Measurements from ENCODE around the gene PRKCH.

PRKCH gene

DNA sequence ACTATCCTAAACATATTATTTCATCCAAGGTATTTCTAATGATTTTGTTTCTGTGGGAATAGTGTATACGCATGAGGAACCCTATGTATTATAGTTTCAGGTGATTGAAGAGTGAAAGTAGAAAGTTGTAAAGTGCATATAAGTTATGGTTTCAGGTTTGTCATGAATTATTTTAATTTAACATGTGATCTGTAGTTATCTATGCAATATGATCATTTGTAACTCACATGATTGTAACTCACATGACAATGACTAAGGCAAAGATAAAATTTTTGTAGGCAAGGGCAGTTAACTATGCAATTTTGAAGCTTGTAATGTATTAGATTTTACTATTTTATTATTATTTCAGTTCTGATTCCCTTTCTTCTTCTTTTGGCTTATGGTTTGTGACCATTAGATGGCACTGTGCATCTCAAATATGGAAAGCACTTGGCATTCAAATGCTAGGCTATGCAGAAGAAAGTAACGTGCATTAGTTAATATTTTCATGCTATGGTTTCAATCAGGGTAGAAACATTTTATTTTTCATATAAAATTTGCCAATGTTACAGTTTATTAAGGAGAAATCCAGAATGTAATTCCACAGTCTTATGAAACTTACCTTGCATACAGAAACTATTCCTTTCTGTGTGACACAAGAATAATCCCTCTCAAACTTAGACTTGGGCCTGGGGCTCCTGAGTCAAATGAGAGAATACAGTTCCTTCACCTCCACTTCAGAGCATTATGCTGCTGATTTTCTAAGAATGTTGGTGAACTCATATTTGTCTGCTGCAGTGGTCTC, 24.5 kb upstream of the PRKCH start:
- Histone ChIP-seq H3K4me3 (replicated peaks; ENCODE audit: insufficient read depth, low read length) (no peak overlapping the region), H3K27me3 (ENCODE audit: insufficient read depth, poor library complexity, severe bottlenecking) (peaks cover 3% of the 10 kb centered on the region), H3K27ac (replicated peaks) (no peak overlapping the region)
- TF ChIP-seq, protein P1, sequence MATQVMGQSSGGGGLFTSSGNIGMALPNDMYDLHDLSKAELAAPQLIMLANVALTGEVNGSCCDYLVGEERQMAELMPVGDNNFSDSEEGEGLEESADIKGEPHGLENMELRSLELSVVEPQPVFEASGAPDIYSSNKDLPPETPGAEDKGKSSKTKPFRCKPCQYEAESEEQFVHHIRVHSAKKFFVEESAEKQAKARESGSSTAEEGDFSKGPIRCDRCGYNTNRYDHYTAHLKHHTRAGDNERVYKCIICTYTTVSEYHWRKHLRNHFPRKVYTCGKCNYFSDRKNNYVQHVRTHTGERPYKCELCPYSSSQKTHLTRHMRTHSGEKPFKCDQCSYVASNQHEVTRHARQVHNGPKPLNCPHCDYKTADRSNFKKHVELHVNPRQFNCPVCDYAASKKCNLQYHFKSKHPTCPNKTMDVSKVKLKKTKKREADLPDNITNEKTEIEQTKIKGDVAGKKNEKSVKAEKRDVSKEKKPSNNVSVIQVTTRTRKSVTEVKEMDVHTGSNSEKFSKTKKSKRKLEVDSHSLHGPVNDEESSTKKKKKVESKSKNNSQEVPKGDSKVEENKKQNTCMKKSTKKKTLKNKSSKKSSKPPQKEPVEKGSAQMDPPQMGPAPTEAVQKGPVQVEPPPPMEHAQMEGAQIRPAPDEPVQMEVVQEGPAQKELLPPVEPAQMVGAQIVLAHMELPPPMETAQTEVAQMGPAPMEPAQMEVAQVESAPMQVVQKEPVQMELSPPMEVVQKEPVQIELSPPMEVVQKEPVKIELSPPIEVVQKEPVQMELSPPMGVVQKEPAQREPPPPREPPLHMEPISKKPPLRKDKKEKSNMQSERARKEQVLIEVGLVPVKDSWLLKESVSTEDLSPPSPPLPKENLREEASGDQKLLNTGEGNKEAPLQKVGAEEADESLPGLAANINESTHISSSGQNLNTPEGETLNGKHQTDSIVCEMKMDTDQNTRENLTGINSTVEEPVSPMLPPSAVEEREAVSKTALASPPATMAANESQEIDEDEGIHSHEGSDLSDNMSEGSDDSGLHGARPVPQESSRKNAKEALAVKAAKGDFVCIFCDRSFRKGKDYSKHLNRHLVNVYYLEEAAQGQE (IDR thresholded peaks at IDR 0.05; ENCODE audit: insufficient replicate concordance, low read depth) = no peak
- TF ChIP-seq, protein P2, sequence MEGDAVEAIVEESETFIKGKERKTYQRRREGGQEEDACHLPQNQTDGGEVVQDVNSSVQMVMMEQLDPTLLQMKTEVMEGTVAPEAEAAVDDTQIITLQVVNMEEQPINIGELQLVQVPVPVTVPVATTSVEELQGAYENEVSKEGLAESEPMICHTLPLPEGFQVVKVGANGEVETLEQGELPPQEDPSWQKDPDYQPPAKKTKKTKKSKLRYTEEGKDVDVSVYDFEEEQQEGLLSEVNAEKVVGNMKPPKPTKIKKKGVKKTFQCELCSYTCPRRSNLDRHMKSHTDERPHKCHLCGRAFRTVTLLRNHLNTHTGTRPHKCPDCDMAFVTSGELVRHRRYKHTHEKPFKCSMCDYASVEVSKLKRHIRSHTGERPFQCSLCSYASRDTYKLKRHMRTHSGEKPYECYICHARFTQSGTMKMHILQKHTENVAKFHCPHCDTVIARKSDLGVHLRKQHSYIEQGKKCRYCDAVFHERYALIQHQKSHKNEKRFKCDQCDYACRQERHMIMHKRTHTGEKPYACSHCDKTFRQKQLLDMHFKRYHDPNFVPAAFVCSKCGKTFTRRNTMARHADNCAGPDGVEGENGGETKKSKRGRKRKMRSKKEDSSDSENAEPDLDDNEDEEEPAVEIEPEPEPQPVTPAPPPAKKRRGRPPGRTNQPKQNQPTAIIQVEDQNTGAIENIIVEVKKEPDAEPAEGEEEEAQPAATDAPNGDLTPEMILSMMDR (IDR thresholded peaks at IDR 0.05; ENCODE audit: insufficient read depth, low read length) = peak; percentile 47
- no peak for TF ChIP-seq POLR2AphosphoS5 (IDR thresholded peaks at IDR 0.05; ENCODE audit: low read depth)
- peak in 1 of 2 experiments; percentile 7 for DNase-seq (ENCODE audit: low read depth in 1 of 2, low spot score in 1 of 2)

GRCh38 chr14:61297581-61297980, 23.8 kb upstream of the PRKCH start:
- TF ChIP-seq SPI1 (IDR thresholded peaks at IDR 0.05; ENCODE audit: borderline replicate concordance, low read depth) (no peak), POLR2AphosphoS5 (IDR thresholded peaks at IDR 0.05; ENCODE audit: low read depth) (no peak)
- TF ChIP-seq, protein P1 (IDR thresholded peaks at IDR 0.05; ENCODE audit: insufficient replicate concordance, low read depth) = no peak
- no peak for DNase-seq (ENCODE audit: low read depth in 1 of 2, low spot score in 1 of 2)
- H3K27ac ChIP-seq (replicated peaks) = no peak overlapping the region
- peaks cover 3% of the 10 kb centered on the region for H3K27me3 ChIP-seq (ENCODE audit: insufficient read depth, poor library complexity, severe bottlenecking)
- H3K4me3 ChIP-seq (replicated peaks; ENCODE audit: insufficient read depth, low read length) = no peak overlapping the region

DNA sequence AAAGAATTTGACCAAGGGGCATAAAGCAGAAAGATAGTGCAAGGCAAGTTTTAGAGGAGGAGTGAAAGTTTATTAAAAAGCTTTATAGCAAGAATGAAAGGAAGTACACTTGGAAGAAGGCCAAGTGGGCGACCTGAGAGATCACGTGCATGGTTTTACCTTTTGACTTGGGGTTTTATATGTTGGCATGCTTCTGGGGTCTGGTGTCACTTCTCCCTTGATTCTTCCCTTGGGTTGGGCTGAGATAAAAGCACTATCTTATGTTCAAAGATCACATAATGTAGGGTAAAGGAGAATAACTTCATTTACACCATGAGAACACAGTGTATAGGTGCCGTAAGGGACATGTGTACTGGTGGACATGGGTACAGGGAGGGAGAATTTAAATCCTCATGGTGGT, 22.6 kb upstream of the PRKCH start:
- Histone ChIP-seq H3K27me3 (ENCODE audit: insufficient read depth, poor library complexity, severe bottlenecking) (peaks cover 3% of the 10 kb centered on the region), H3K27ac (replicated peaks) (no peak overlapping the region), H3K4me3 (replicated peaks; ENCODE audit: insufficient read depth, low read length) (no peak overlapping the region)
- no peak for TF ChIP-seq GABPA (IDR thresholded peaks at IDR 0.05; ENCODE audit: low read depth)
- TF ChIP-seq, protein P1 (IDR thresholded peaks at IDR 0.05; ENCODE audit: insufficient replicate concordance, low read depth) = no peak
- DNase-seq (ENCODE audit: low read depth in 1 of 2, low spot score in 1 of 2) = no peak

DNA sequence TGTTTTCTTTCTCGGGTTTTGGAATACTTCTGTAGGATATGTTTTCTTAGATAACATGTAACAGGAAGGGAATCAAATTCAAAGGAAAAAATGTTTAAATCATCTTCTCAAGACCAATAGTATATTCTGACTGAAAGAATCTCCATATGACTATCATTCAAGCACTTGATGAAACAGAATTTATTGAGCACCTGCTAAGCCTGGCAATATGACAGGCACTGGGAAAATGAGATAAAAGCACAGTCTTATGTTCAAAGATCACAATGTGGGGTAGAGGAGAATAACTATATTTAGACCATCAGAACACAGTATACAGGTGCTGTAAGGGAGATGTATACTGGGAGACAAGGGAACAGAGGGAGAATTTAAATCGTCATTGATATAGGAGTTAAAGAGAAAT, 21.2 kb upstream of the PRKCH start:
- DNase-seq (ENCODE audit: low read depth in 1 of 2, low spot score in 1 of 2) = no peak
- Histone ChIP-seq H3K27ac (replicated peaks) (no peak overlapping the region), H3K27me3 (ENCODE audit: insufficient read depth, poor library complexity, severe bottlenecking) (peaks cover 3% of the 10 kb centered on the region), H3K4me3 (replicated peaks; ENCODE audit: insufficient read depth, low read length) (no peak overlapping the region)
- no peak for TF ChIP-seq GABPA (IDR thresholded peaks at IDR 0.05; ENCODE audit: low read depth)
- TF ChIP-seq, protein P2 (IDR thresholded peaks at IDR 0.05; ENCODE audit: insufficient read depth, low read length) = no peak
- TF ChIP-seq, protein P1 (IDR thresholded peaks at IDR 0.05; ENCODE audit: insufficient replicate concordance, low read depth) = no peak
- TF ChIP-seq SPI1 (IDR thresholded peaks at IDR 0.05; ENCODE audit: borderline replicate concordance, low read depth) = no peak
- no peak for TF ChIP-seq POLR2AphosphoS5 (IDR thresholded peaks at IDR 0.05; ENCODE audit: low read depth)
